Loucy (cell line): ENCODE results near the gene DNAJA3.

ENCODE experiments used
- H2AFZ ChIP-seq: fragments of 200-600 bp; sonication (generic); 2 replicates; pipeline ENCODE4 v1.6.0; 2016; ENCODE audit warnings: antibody characterized with exemption, mild to moderate bottlenecking, low read length, moderate library complexity
- H3F3A ChIP-seq: fragments of 200-600 bp; 2 replicates; pipeline ENCODE4 v1.6.0; 2016; ENCODE audit warnings: antibody characterized with exemption, low read depth, mild to moderate bottlenecking
- H3K27me3 ChIP-seq: fragments of 200-600 bp; sonication (generic); 2 replicates; pipeline ENCODE4 v1.6.1; 2014; ENCODE audit warnings: low read length, mild to moderate bottlenecking; ENCODE audit not compliant: insufficient read depth, poor library complexity, severe bottlenecking
- H3K36me3 ChIP-seq: fragments of 200-600 bp; sonication (generic); 2 replicates; pipeline ENCODE4 v1.6.1; 2016; ENCODE audit warnings: low read length; ENCODE audit not compliant: insufficient read depth
- H3K4me1 ChIP-seq: fragments of 200-600 bp; sonication (generic); 2 replicates; pipeline ENCODE4 v1.5.1; 2014; ENCODE audit warnings: low read length, mild to moderate bottlenecking; ENCODE audit not compliant: insufficient read depth, poor library complexity, severe bottlenecking
- H3K4me2 ChIP-seq: fragments of 200-600 bp; sonication (generic); 2 replicates; pipeline ENCODE4 v1.6.0; 2014; ENCODE audit warnings: antibody characterized with exemption, low read length, low read depth, mild to moderate bottlenecking; ENCODE audit not compliant: poor library complexity, severe bottlenecking
- H3K4me3 ChIP-seq: fragments of 200-600 bp; sonication (generic); 2 replicates; pipeline ENCODE4 v1.5.1; 2014; ENCODE audit warnings: low read length, mild to moderate bottlenecking, mixed read lengths; ENCODE audit not compliant: poor library complexity, severe bottlenecking
- H3K79me2 ChIP-seq: fragments of 200-600 bp; sonication (generic); 2 replicates; pipeline ENCODE4 v1.6.1; 2014; ENCODE audit warnings: low read length; ENCODE audit not compliant: insufficient read depth
- H3K9ac ChIP-seq: fragments of 200-600 bp; sonication (generic); 2 replicates; pipeline ENCODE4 v1.6.0; 2014; ENCODE audit warnings: mild to moderate bottlenecking, low read depth, low read length, moderate library complexity; ENCODE audit not compliant: poor library complexity, severe bottlenecking
- H3K9me2 ChIP-seq: fragments of 200-600 bp; sonication (generic); replicated peaks from 2 replicates; pipeline ENCODE4 v1.6.1; 2016; ENCODE audit warnings: low read depth, low read length, mixed read lengths
- H3K9me3 ChIP-seq: fragments of 200-600 bp; sonication (generic); 2 replicates; pipeline ENCODE4 v1.6.1; 2014; ENCODE audit warnings: mild to moderate bottlenecking, antibody characterized with exemption, low read length, low read depth; ENCODE audit not compliant: insufficient read depth
- H4K20me1 ChIP-seq: fragments of 200-600 bp; sonication (generic); 2 replicates; pipeline ENCODE4 v1.6.0; 2014; ENCODE audit warnings: antibody characterized with exemption, low read length, mild to moderate bottlenecking; ENCODE audit not compliant: insufficient read depth, poor library complexity, severe bottlenecking
- EZH2phosphoT487 ChIP-seq: fragments of 200-600 bp; IDR thresholded peaks from 2 replicates; pipeline ENCODE4 v1.6.1; 2018; ENCODE audit warnings: antibody characterized with exemption, mild to moderate bottlenecking, moderate library complexity, borderline replicate concordance
- TF ChIP-seq, protein P1 (sequence below): fragments of 200-600 bp; sonication (generic); conservative IDR thresholded peaks from 2 replicates; pipeline ENCODE4 v1.5.1; 2014; ENCODE audit warnings: mild to moderate bottlenecking, antibody characterized with exemption, low read length

The DNAJA3 gene

GRCh38 chr16:4411684-4412083, 14.0 kb upstream of the DNAJA3 start:
- Histone ChIP-seq H3K36me3 (0 out of 2 replicates have a peak, but pooled peaks cover 4% of the 10 kb centered on the region), H3K9me2 (no peaks in the 10 kb centered on the region), H3F3A (no peaks in the 10 kb centered on the region), H3K79me2 (peaks cover 33% of the 10 kb centered on the region), H4K20me1 (peaks cover 19% of the 10 kb centered on the region), H3K9ac (no peak overlapping the region), H3K27me3 (no peaks in the 10 kb centered on the region), H2AFZ (no peak overlapping the region), H3K4me3 (no peak overlapping the region), H3K9me3 (no peaks in the 10 kb centered on the region), H3K4me1 (peaks cover 3% of the 10 kb centered on the region), H3K4me2 (no peak overlapping the region)
- TF ChIP-seq EZH2phosphoT487, result no peak
- TF ChIP-seq, protein P1, sequence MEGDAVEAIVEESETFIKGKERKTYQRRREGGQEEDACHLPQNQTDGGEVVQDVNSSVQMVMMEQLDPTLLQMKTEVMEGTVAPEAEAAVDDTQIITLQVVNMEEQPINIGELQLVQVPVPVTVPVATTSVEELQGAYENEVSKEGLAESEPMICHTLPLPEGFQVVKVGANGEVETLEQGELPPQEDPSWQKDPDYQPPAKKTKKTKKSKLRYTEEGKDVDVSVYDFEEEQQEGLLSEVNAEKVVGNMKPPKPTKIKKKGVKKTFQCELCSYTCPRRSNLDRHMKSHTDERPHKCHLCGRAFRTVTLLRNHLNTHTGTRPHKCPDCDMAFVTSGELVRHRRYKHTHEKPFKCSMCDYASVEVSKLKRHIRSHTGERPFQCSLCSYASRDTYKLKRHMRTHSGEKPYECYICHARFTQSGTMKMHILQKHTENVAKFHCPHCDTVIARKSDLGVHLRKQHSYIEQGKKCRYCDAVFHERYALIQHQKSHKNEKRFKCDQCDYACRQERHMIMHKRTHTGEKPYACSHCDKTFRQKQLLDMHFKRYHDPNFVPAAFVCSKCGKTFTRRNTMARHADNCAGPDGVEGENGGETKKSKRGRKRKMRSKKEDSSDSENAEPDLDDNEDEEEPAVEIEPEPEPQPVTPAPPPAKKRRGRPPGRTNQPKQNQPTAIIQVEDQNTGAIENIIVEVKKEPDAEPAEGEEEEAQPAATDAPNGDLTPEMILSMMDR, result no peak

GRCh38 chr16:4412159-4412558, 13.5 kb upstream of the DNAJA3 start:
- H3K9ac ChIP-seq, result no peak overlapping the region
- H3F3A ChIP-seq, result no peaks in the 10 kb centered on the region
- H3K9me3 ChIP-seq, result no peaks in the 10 kb centered on the region
- H4K20me1 ChIP-seq, result peaks cover 19% of the 10 kb centered on the region
- 0 out of 2 replicates have a peak, but pooled peaks cover 4% of the 10 kb centered on the region for H3K36me3 ChIP-seq
- H3K4me1 ChIP-seq, result peaks cover 5% of the 10 kb centered on the region
- H2AFZ ChIP-seq, result no peak overlapping the region
- peaks cover 33% of the 10 kb centered on the region for H3K79me2 ChIP-seq
- no peaks in the 10 kb centered on the region for H3K9me2 ChIP-seq
- H3K27me3 ChIP-seq, result no peaks in the 10 kb centered on the region
- no peak overlapping the region for H3K4me3 ChIP-seq
- TF ChIP-seq, protein P1, result no peak
- no peak for TF ChIP-seq EZH2phosphoT487
- H3K4me2 ChIP-seq, result no peak overlapping the region

DNA sequence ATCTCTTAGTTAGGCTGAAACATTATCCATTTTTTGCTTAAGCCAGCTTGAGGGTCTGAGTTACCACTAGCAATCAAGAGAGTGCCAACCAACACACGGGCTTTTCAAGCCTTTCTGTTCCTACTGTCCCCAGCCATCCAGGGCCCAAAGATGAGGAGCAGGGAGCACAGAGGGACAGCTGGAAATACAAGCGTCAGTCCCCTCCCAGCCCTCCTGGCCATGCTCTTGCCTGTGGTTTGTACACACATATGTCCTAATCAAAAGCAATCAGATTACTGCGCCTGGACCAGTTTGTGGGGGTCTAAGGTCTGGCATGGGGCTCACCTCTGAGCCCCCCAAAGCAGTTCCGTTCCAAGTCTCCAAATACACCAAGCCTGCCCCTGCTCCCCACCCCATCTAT, 12.8 kb upstream of the DNAJA3 start:
- Histone ChIP-seq H2AFZ (no peak overlapping the region), H3K4me3 (no peak overlapping the region), H3K9ac (no peak overlapping the region), H3K4me1 (peaks cover 5% of the 10 kb centered on the region), H3K4me2 (no peak overlapping the region), H3K36me3 (0 out of 2 replicates have a peak, but pooled peaks cover 4% of the 10 kb centered on the region), H3K79me2 (peaks cover 33% of the 10 kb centered on the region), H3K9me3 (no peaks in the 10 kb centered on the region), H3K9me2 (no peaks in the 10 kb centered on the region), H4K20me1 (peaks cover 19% of the 10 kb centered on the region), H3F3A (no peaks in the 10 kb centered on the region), H3K27me3 (no peaks in the 10 kb centered on the region)
- TF ChIP-seq EZH2phosphoT487, result no peak
- TF ChIP-seq, protein P1, result no peak
